Cardiac septum (tissue), 1 donor: Measurements from ENCODE around the gene EFNA1. TPM values are rescaled to one million over a fixed set of nuclear protein-coding genes. Genes with fewer than 3 reads are reported as not detected.
A peak's percentile ranks its signal among the peaks of the same experiment; 100 is the strongest.
"Not testable (repeated sequence)": the region's sequence is repeated elsewhere in the genome, so short reads cannot be mapped to it uniquely, and the experiment has no call there.

Experiments
- DNase-seq: peaks from one replicate; pipeline ENCODE4 v3.0.0-alpha.2; 2020; ENCODE audit warnings: low spot score
- intact Hi-C: fragments of 100-400 bp; cut with DNase I; formaldehyde crosslinking; loops from one replicate; pipeline ENCODE4 v1.14.0; 2022
- total RNA-seq: library from RNA; stranded (reverse); fragmentation: NEBNext Ultra II Directional; extraction: Animal tissue kit (Norgen Biotek cat#: 25700); gene quantifications from one replicate; pipeline ENCODE4 v1.2.1, GENCODE V29; 2021
- donor health status: DM: no; HTN: no; CAD: no.

Gene EFNA1
- total RNA-seq, 1 donor from 2014 or later, result 30.2 TPM

- intact Hi-C loops, result loop anchor here (5.0 kb wide), 1 partner anchor 84 kb away; the partner anchor contains the start of gene ADAM15
Measured at GRCh38 chr1:155136748-155137147, 9.1 kb downstream of the EFNA1 start.

GRCh38 chr1:155137154-155137949 lies 9.7 kb downstream of the EFNA1 start:
- DNase-seq, result no peak
- intact Hi-C loops, result loop anchor here (5.0 kb wide), 1 partner anchor 85 kb away; the partner anchor contains the start of gene ADAM15

More at GRCh38 chr1:155136748-155137147, 9.1 kb downstream of the EFNA1 start:
- DNase-seq, result no peak

GRCh38 chr1:155139895-155140629 lies 12.4 kb downstream of the EFNA1 start, which contains the start of gene DPM3:
Gene DPM3, minus strand, starts transcription at chr1:155140531. Its CDS starts 291 bp downstream, at chr1:155140240.
- intact Hi-C loops, result loop anchor here (5.0 kb wide), 1 partner anchor 88 kb away; the partner anchor contains the start of gene ADAM15
- peak; percentile 95 for DNase-seq

GRCh38 chr1:155140630-155140953 lies 12.9 kb downstream of the EFNA1 start:
- intact Hi-C loops, result no loop called here

GRCh38 chr1:155141749-155142148 lies 14.1 kb downstream of the EFNA1 start:
- intact Hi-C loops, result no loop called here

More at GRCh38 chr1:155140630-155140953, 12.9 kb downstream of the EFNA1 start:
- no peak for DNase-seq

GRCh38 chr1:155145491-155145890 lies 17.8 kb downstream of the EFNA1 start:
- DNase-seq, result no peak
- intact Hi-C loops, result no loop called here

More at GRCh38 chr1:155141749-155142148, 14.1 kb downstream of the EFNA1 start:
- no peak for DNase-seq

- DNase-seq, intact Hi-C loops: not testable (repeated sequence)
Measured at GRCh38 chr1:155155996-155156643, 28.4 kb downstream of the EFNA1 start.

- no peak for DNase-seq
- intact Hi-C loops, result no loop called here
Measured at GRCh38 chr1:155158991-155159390, 31.3 kb downstream of the EFNA1 start.

- intact Hi-C loops, result no loop called here
- no peak for DNase-seq
Measured at GRCh38 chr1:155160128-155160527, 32.5 kb downstream of the EFNA1 start.

GRCh38 chr1:155162631-155163030 lies 35.0 kb downstream of the EFNA1 start:
- intact Hi-C loops, result not testable (repeated sequence)

GRCh38 chr1:155163785-155164184 lies 36.1 kb downstream of the EFNA1 start:
- DNase-seq, intact Hi-C loops: not testable (repeated sequence)

More at GRCh38 chr1:155162631-155163030, 35.0 kb downstream of the EFNA1 start:
- not testable (repeated sequence) for DNase-seq

- DNase-seq, intact Hi-C loops: not testable (repeated sequence)
Measured at GRCh38 chr1:155164625-155165024, 36.9 kb downstream of the EFNA1 start.

- DNase-seq, result no peak
- intact Hi-C loops, result loop anchor here (2.0 kb wide), 1 partner anchor 37 kb away; no protein-coding TSS in a partner anchor
Measured at GRCh38 chr1:155166051-155166470, 38.4 kb downstream of the EFNA1 start.

GRCh38 chr1:155166471-155167165 lies 38.9 kb downstream of the EFNA1 start:
- DNase-seq, result no peak
- intact Hi-C loops, result loop anchor here (1.0 to 2.0 kb wide), 2 partner anchors 38 to 72 kb away; no protein-coding TSS in a partner anchor

- intact Hi-C loops, result loop anchor here (1.0 to 2.0 kb wide), 3 partner anchors 39 to 76 kb away; no protein-coding TSS in a partner anchor
- DNase-seq, result peak; percentile 95
Measured at GRCh38 chr1:155167166-155168104, 39.8 kb downstream of the EFNA1 start.

- intact Hi-C loops, result loop anchor here (1.0 kb wide), 1 partner anchor 77 kb away; no protein-coding TSS in a partner anchor
- DNase-seq, result not testable (repeated sequence)
Measured at GRCh38 chr1:155168105-155168445, 40.4 kb downstream of the EFNA1 start.

GRCh38 chr1:155168456-155169210 lies 41.0 kb downstream of the EFNA1 start:
- DNase-seq, result no peak
- intact Hi-C loops, result loop anchor here (1.0 kb wide), 1 partner anchor 77 kb away; no protein-coding TSS in a partner anchor
